HG03354 (cell line): ENCODE results near the gene FBXL17.

Experiments used
- ATAC-seq: cut with Tn5 transposase; IDR thresholded peaks from one replicate; pipeline ENCODE4 v1.9.1; 2021; ENCODE audit warnings: mild to moderate bottlenecking; ENCODE audit not compliant: unreplicated experiment, poor library complexity, severe bottlenecking

Gene FBXL17

DNA sequence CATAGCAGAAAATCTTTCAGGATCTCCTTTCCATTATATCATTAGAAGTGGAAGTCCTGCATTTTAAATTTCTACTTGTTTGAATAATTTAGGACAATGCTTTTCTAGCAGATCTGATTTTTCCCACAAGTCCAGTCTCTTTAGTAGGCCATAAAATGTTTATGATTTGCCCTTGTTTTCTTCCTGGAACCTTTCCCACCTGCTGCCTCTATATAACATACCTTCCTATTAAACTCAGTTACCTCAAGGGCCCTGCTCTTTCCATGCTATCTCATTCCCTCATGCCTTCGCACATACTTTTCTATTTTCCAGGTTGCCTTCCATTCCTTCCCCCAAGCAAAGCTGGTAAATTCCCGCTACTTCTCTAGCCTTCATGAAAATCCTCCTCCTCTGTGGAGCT lies 524.1 kb downstream of the FBXL17 start:
- ATAC-seq: no peak

DNA sequence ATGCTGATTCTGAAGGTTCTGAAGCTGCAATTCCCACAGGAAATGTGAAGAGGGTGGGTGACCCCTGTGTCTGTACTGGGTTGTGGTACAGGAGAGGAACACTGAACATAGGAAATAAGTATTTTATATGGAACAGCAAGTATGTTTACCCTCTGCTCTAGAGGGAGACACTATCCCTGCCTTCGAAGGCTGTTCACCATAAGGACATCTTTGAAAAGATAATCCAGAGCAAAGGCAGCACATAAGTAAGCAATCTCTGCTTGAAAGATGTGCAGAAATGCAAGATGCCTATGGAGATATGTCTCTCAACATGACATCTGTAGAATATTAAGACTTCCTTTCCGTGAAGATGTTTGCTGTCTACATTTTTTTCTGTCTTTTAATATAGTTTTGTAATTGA lies 526.7 kb downstream of the FBXL17 start:
- ATAC-seq: no peak

DNA sequence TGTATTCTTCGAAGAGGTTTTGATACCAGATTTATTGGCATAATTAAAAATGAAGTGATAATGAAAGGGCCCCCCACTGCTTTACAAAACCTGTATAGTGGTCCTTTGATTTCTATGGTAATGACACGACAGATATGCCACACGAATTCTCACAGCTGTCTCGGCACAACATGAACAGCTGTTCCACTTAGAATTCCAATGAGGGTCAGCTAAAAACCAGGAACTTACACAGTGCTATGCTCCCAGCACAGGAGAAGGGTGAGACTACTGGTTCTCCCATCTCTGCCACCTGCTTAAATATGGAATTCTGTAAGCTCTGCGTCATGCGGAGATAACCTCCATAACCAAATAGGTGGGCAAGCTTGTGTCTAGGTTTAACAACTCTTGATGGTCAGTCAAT lies 528.2 kb downstream of the FBXL17 start:
- no peak for ATAC-seq

DNA sequence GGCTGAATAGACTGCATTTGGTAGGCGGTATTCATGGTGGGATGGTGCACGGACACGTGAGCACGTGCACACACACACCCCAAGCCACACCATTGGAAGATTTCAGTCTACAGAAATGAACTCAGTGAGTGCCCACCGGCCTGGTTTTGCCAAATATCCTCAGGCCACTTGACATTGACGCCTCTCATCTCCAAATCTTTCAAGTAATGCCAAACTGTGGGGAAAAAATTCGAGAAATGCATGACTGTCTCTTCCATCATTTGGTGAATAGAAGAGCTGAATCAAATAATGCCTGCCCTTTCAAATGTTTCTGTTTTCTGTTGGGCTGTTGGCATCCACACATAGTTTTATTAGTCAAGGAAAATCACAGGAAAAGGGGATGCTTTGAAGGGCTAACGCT lies 528.9 kb downstream of the FBXL17 start:
- ATAC-seq: no peak

DNA sequence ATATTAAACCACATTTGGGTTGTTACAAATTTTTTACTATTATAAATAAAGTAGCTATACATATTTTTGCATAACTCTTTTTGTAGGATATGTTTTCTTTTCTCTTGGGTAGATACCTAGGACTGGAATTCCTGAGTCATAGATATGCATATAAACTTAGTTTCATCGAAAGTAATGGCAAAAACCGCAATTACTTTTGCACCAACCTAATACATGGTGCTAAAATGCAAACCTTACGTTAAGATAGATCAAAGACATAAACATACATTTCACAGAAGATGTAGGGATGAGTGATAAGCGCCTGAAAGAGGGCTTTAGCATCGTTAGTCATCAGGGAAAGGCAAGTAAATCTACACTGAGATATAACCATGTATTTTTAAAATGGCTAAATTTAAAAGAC lies 532.8 kb downstream of the FBXL17 start:
- ATAC-seq: no peak

DNA sequence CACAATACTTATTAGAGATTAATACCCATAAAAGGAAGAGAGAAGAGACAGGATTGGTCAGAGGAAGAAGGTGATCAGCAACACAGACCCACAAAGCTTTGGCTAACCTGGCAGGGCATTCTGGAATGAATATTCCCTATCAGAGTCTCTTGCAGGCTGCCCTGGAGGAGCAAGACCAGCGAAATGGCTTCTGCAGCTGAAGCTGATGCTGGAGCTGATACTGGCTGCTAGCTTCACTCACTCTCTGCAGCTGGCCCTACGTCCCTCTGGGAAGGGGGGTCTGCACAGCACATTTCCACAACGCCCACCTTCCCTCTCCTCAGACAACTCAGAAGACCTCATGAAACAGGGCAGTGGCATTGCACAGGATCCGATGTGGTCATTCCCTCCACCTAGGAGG lies 541.3 kb downstream of the FBXL17 start:
- ATAC-seq: no peak

DNA sequence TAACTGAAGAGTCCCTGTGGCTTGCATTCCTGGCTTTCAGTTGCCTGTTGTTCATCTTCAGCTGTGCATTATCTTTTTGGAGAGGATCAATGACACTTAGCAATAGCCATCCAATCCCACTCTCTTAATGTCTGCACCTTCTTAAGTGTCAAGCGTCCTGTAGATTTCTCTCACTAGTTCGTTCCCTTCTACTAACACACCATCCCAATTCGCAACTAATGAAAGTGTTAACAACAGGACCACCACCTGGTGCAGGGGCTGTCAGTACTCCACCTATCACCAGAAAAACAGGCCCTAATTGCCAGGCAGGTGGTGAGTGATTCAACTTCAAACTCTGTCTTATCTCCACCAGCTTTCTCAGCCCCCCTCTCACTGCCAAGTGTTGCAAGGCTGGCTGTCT lies 541.7 kb downstream of the FBXL17 start:
- ATAC-seq: no peak

DNA sequence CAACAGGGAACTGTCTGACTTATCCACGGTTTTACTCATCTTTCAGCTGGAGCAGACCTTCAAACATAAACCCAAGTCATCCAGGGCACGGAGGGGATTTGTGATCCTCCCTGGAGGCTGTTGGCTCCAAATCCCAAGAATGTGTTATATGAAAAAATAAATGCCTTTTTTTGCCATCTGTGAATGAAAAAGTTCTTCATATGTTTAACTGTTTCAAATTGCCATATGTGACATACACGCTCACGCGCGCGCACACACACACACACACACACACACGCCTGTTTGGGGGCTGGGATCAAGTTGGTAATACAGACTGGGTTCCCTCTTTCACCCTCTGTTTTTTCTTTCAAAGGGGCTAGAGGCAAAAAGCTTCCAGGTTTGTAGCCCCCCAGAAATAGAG lies 546.8 kb downstream of the FBXL17 start:
- ATAC-seq: no peak

DNA sequence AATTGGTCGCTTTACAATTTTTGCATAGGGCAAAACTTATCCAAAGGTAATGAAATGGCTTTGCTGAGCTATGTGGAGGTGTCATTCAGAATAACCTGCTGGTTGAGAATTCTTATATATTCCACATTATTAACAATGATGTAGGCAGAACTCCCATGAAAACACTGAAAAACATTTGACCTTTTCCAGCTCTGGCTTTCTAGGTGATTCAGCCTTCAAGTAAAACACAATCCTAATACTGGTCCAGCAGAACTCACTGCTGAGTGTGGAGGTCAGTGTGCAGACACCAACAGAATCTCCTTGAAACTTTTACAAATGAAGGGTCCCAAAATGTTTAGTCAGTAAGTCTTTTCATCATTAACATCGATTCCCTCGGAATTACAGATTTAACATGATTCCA lies 549.2 kb downstream of the FBXL17 start:
- no peak for ATAC-seq

DNA sequence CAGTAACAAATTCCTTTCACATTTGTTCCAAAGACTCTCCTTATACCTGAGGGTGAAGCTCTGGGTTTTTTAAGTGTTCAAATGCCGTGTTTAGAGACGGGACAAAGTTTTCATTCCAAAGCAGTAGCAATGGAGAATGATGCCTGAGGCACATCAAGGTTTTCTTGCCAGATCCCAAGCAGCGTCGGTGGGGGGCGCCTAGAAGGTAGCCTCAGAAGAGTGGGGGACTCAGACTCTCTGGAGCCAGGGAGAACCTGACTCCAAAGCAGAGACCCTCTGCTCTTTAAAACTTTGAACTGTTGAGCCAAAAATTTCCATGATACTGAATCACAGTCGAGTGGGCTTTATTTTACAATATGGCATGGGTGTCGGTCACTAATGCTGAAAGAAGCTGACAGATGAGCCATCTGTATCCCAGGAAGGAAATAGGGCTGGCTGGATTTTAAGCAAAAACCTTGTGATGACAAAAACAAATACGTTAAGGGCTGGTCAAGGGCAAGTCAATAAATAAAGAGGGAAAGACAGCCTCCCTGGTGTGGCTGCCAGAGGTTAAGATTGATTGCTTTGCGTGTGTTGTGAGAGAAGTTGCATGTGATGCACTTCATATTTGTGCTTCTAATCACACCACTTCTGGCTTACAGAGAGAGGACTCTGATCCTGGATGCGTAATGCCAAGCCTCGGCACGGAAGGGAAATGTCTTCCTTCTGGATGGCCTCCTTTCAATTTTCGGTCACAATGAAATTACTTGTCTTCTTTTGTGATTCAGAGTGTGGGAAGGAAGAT lies 550.1 kb downstream of the FBXL17 start:
- ATAC-seq: no peak

DNA sequence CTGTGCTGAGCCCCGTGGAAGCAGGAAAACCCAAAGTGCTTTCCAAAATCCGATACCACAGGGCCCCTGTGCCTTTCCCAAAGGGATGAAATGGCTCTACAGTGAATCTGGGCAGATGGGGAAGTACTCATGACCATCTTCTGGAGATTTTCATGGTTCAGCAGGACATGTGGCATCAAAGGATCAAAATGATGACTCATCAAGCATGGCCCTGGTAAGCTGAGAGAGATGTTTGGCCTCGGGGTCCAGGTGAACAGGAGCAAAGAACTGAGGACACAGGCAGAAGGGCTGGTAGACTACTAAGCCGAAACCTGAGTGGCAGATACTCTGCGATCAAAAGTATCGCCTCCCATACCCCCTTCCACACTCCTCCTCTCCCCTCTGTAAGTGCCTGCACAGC lies 551.1 kb downstream of the FBXL17 start:
- no peak for ATAC-seq

DNA sequence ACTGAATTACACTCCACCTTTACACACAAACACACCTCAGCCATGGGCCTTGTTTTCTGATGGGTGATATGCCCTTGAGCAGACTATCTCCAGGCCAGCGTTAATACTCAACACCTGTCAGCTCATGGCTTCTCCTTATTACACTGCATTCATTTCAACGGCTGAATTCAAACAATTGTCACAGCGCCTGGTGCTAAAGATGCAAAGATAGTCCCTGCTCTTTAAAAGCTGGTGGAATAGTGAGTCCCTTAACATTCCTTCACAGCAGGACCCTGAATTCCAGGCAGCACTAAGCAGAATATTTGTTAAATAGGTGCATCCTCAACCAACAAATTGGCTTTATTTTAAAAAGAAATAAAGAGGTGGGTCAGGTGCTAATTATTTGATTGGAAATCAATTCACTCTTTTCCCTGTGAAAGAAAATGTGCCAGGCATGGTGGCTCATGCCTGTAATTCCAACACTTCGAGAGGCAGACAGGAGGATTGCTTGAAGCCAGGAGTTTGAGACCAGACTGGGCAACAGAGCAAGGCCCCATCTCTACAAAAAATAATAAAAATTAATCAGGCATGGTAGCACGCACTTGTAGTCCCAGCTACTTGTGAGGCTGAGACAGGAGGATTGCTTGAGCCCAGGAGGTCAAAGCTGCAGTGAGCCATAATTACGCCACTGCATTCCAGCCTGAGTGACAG lies 555.4 kb downstream of the FBXL17 start:
- no peak for ATAC-seq

DNA sequence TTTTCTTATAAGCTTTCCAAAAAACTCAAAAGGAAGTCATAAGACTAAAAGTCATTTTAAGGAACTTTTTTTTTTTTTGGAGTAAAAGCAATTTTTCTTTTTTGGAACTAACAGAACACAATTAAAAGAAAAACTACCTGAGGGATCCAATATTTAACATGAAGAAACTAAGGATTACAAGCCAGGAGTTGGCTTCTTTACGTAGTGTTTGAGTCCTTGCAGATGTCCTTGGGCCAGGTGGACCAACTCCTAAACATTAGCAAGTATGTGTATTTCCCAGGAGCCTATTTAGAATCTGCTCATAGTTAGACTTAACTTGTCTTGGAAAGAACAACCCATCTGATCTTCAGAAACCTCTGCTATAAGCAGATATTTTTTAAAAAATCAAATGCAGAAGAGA lies 557.1 kb downstream of the FBXL17 start:
- no peak for ATAC-seq

DNA sequence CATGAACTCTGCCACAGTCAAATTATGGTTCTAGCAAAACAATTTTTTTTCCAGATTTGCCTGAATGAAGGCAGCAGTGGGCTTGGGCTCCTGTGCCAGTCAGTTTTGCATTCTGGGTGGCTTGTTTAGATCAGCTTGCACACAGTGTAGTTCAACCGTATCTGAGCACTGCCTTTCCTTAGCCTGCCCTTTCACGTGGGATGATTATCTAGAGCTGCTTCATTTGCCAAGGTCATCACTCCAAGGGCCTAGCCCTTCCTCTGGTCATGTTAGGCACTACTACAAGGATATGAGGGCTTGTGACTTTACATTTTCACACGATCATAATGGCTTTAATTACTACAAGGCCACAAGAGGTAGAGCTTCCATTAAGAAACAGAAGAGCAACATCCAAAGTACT lies 560.6 kb downstream of the FBXL17 start:
- no peak for ATAC-seq

DNA sequence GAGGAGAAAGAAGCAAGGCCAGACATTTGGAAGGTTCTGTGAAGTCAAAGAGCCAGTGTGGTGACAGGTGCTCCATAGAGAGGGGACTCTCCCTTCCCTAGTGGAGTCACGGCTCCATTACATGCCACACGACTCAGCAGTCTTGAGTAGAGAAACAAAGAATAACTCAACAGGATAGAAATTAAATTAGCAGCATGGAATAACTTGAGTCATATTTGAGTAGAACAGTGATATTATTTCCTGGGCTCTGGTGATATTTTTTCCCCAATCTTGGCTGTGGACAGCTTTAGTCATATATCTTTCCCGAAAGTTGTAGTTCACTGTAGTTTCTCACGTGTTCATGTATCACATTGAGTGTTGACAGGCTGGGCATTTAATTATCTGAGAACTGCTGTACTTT lies 561.5 kb downstream of the FBXL17 start:
- ATAC-seq: no peak

DNA sequence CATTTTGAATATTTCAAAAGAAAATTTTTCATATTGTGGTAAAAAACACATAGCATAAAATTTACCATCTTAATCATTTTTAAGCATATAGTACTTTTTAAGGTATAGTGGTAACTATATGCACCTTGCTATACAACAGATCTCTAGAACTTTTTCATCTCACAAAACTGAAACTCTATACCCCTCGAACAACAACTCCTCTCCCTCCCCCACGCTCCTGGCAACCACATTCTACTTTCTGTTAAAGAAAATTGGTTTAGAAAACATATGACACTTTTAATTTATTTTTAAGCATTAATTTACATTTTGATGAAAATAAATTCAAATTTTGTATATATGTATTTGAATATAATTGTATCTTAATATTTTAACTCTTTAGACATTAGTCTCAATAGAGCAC lies 563.9 kb downstream of the FBXL17 start:
- no peak for ATAC-seq

DNA sequence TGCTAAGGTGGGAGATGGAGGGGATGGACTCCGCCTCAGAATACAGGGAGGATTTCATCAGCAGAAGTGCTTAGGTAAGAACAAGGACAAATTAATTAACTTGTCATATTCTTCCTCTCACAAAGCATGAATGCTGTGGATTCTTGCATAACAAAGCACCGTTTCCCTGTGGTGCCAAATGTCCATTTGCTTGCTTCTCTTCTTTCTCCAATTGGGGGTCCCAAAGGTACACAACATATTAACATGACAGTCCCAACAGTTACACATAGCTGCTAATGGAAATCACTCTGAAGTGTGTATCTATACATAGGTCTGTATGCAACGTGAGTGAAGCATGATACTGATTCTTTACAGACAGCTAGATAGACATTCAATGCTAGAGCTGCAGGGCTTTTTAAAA lies 564.5 kb downstream of the FBXL17 start:
- ATAC-seq: no peak

DNA sequence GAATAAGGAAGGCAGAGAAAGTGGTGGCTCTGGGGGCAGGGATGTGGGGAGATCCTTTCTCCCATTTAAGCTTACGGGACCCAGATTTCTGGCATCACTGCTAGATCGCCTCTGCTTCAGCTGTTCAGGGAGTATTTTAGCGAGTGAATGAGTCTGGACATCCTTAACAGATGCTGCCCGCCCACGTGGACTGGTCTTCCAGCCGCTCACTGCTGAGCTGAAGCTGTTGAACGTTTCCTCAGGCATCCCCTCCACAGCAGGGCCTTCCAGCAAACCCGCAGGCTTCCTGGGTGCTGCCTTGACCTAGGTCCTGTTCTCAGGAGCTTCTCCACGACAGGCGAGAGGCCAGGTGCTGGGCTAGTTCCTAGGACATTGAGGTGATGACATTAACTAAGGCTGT lies 566.8 kb downstream of the FBXL17 start:
- ATAC-seq: no peak

DNA sequence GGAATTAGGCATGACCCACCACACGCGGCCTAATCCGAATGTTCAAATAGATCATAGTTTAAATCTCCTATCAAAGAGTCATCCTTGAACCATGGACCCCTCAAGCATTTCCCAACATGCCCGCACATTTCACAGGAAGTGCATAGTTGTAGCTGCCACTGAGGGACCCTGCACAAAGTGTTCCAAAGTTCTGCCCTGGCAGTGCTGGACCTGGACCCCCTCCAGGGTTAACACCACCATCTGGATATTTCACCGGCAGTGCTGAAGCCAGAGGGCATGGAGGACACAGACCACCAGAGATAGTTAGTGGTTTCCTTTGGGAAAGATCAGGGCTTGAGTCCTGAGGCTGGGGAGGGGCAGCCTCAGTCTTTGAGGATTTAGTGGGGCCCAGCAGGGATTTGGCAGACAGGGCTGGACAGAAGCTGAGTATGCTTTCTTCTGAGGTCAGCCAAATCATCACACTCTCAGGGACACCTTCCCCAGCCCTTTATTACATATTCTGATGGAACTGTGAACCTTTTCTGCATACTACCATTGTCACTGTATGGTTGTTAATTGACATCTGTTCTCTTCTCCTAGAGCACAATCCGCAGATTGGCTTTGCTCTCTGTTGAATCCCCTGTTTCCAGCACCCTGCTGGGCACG lies 567.6 kb downstream of the FBXL17 start:
- ATAC-seq: no peak

DNA sequence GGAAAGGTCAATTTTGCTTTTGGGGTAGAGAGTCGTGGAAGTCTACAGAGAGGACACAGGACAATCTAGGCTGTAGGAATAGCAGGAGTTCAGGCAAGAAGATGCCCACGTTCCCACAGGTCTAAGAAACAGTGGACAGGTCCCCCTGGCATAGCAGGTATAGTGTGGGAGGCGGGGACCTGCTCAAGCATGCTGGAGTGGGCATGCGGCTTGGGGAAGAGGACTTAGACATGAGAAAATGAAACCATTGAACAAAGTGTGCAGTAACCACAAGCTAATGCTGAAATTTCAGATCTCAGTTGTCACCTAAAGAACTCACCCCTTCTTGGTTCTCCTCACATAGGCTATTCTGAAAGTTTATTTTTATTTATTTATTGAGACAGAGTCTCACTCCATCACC lies 568.3 kb downstream of the FBXL17 start:
- peak; percentile 54 for ATAC-seq

DNA sequence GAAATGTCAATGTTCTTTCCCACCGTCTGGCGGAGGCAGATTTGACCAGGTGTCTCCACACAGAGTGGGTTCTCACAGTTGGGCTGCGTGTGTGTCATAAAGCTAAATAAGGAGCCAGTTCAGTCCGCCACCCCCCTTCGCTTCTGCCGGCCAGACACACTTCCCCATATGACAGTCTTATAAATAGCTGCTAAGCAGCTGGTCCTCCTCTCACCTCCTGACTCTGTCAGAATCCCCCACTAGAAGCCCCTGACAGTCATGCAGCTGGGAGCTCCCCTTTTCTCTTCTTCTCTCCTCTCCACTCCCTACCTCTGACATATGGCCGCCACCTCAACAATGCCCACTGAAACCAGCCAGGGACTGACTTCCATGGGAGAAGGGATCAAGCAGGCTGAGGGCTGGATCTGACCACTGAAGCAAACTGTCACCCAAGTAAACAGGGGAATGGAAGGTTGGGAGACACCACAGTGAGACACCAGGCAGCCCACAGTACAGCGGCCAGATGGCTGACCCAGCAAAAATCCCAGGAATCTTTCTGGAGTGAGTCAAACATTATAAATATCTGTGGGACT lies 569.2 kb downstream of the FBXL17 start:
- peak; percentile 82 for ATAC-seq
